ENCODE data around the gene PRKN. TPM values are rescaled to one million over a fixed set of nuclear protein-coding genes. Genes with fewer than 3 reads are reported as not detected.

PRKN gene
- total RNA-seq, 3 donors from 2014 or later, result 5.2 to 10.2 (median 8.1) TPM

- intact Hi-C loops (cut with DNase I, micrococcal nuclease), result no loop called here
- ATAC-seq (no peak), DNase-seq (no peak)
- Histone ChIP-seq H3K36me3 (ENCODE audit: low read depth) (no peaks in the 10 kb centered on the region), H3K9me3 (no peaks in the 10 kb centered on the region), H3K4me3 (no peak overlapping the region), H3K4me1 (ENCODE audit: low read depth) (no peaks in the 10 kb centered on the region)
- no peak for TF ChIP-seq CTCF (IDR thresholded peaks at IDR 0.05)
Measured at GRCh38 chr6:161663682-161664081, 1063.9 kb downstream of the PRKN start.

GRCh38 chr6:161660666-161661571 is 1066.6 kb downstream of the PRKN start:
- DNase-seq (no peak), ATAC-seq (no peak)
- no peaks in the 10 kb centered on the region for H3K4me1 ChIP-seq (ENCODE audit: low read depth)
- H3K36me3 ChIP-seq (ENCODE audit: low read depth), result no peaks in the 10 kb centered on the region
- intact Hi-C loops (cut with DNase I, micrococcal nuclease), result no loop called here
- no peak for TF ChIP-seq CTCF (IDR thresholded peaks at IDR 0.05)
- H3K9me3 ChIP-seq, result no peaks in the 10 kb centered on the region
- H3K4me3 ChIP-seq, result no peak overlapping the region

- no peak overlapping the region for H3K4me3 ChIP-seq
- no peaks in the 10 kb centered on the region for H3K4me1 ChIP-seq (ENCODE audit: low read depth)
- TF ChIP-seq CTCF (IDR thresholded peaks at IDR 0.05), result no peak
- intact Hi-C loops (cut with DNase I, micrococcal nuclease), result no loop called here
- H3K9me3 ChIP-seq, result no peaks in the 10 kb centered on the region
- no peak for DNase-seq
- no peaks in the 10 kb centered on the region for H3K36me3 ChIP-seq (ENCODE audit: low read depth)
- ATAC-seq, result no peak
Measured at GRCh38 chr6:161658211-161658610, 1069.4 kb downstream of the PRKN start.

- Histone ChIP-seq H3K36me3 (ENCODE audit: low read depth) (no peaks in the 10 kb centered on the region), H3K9me3 (no peaks in the 10 kb centered on the region), H3K4me1 (ENCODE audit: low read depth) (no peaks in the 10 kb centered on the region), H3K4me3 (no peak overlapping the region)
- TF ChIP-seq CTCF (IDR thresholded peaks at IDR 0.05), result no peak
- ATAC-seq (no peak), DNase-seq (no peak)
- intact Hi-C loops (cut with DNase I, micrococcal nuclease), result no loop called here
Measured at GRCh38 chr6:161654209-161654608, 1073.4 kb downstream of the PRKN start.

GRCh38 chr6:161651949-161652348 is 1075.6 kb downstream of the PRKN start:
- H3K9me3 ChIP-seq, result no peaks in the 10 kb centered on the region
- H3K36me3 ChIP-seq (ENCODE audit: low read depth), result no peaks in the 10 kb centered on the region
- DNase-seq (no peak), ATAC-seq (no peak)
- no peak for TF ChIP-seq CTCF (IDR thresholded peaks at IDR 0.05)
- intact Hi-C loops (cut with DNase I, micrococcal nuclease), result no loop called here
- H3K4me3 ChIP-seq, result no peak overlapping the region
- H3K4me1 ChIP-seq (ENCODE audit: low read depth), result no peaks in the 10 kb centered on the region
